Cardiac fibroblast (primary cell): Measurements from ENCODE around the gene CDC37.
A peak's percentile ranks its signal among the peaks of the same experiment; 100 is the strongest.

Experiments
- DNase-seq, 2 donors: peaks; one replicate each; pipeline versions ENCODE4 v3.0.0 to v3.0.0-alpha.2; 2010; ENCODE audit warnings: low read depth in 2 of 2
- H3K4me3 ChIP-seq, 2 donors: replicated peaks in 1 of 2; 1 replicate in 1 of 2; 2 replicates in 1 of 2; pipeline ENCODE4 v1.5.1; 2011; ENCODE audit warnings: low read depth in 2 of 2, low read length in 2 of 2, mild to moderate bottlenecking in 2 of 2, moderate library complexity in 1 of 2
- TF ChIP-seq, protein P1 (sequence below): IDR thresholded peaks from one replicate; pipeline ENCODE4 v1.5.1; 2011; ENCODE audit warnings: low read depth, mild to moderate bottlenecking, low read length, inconsistent platforms

Gene CDC37

DNA sequence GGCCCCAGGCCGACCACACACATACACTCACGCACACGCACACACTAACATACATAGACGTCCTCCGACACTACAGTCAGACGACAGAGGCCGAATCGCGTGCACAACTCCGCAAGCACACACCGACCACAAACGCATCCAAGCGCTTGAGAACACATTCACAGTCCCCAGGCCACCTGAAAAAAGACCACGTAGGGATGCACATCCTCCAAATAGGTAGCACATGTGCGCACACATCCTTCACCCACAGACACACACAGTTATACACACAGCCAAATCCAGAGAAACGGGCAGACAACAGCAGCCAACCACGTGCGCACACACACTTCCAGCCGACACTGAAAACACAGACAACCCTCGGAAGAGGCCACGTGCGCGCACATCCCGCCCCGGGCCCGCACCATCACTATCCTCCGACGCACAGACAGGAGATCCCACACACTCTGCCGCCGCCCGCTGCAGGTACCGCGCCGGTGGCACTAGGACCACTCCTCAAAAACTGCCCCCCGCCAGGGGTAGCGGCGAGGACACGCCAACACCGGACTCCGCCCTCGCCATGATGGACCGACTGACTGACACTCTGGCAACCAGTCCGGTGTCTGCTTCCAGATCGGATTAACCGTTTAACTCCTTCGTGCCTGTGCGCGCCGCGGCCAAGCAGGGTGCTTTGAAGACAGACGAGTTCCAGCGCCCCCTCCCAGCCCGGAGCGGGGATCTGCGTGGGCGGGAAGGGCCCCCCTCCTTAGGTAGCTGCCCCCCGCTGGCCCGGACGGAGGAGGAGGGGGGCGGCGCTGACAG is 16.5 kb upstream of the CDC37 start:
- peak; percentile 46 to 61 for DNase-seq
- TF ChIP-seq, protein P1, sequence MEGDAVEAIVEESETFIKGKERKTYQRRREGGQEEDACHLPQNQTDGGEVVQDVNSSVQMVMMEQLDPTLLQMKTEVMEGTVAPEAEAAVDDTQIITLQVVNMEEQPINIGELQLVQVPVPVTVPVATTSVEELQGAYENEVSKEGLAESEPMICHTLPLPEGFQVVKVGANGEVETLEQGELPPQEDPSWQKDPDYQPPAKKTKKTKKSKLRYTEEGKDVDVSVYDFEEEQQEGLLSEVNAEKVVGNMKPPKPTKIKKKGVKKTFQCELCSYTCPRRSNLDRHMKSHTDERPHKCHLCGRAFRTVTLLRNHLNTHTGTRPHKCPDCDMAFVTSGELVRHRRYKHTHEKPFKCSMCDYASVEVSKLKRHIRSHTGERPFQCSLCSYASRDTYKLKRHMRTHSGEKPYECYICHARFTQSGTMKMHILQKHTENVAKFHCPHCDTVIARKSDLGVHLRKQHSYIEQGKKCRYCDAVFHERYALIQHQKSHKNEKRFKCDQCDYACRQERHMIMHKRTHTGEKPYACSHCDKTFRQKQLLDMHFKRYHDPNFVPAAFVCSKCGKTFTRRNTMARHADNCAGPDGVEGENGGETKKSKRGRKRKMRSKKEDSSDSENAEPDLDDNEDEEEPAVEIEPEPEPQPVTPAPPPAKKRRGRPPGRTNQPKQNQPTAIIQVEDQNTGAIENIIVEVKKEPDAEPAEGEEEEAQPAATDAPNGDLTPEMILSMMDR = no peak
- peak overlapping the region; percentile 38 to 45 for H3K4me3 ChIP-seq

GRCh38 chr19:10419200-10419645 is 15.9 kb upstream of the CDC37 start:
- peak overlapping the region; percentile 17 to 32 for H3K4me3 ChIP-seq
- TF ChIP-seq, protein P1 = no peak
- no peak for DNase-seq

DNA sequence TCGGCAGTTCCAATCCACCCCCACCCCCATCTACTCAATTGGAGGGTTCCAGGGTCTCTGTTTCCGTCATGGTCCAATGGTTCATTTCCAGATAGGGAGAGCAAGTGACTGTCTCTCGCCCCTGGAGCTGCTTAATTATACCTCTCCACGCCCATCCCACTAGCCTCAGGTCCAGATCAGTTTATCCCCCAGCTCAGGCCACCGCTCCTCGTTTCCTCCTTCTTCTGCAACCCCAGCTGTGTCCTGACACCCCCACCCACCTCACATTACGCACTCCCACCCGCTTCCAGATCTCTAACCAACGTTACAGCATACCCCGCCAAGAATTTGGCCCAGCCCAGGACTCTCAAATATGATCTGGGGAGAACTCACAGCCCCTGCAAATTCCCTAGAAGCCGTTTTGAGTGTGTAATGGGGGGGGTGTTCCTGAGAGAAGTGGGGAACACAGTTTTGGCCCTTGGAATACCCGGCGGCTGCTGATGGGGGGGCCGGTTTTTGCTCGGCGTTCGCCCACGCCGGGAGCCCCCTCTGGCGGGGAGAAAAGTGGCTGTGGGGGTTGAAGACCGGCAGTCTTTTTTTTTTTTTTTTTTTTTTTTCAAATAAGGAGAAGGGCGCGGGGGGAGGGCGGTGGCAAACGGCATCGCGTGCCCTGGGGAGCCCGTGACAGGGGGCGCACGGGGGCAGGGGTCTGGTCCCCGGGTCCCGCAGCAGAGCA is 15.3 kb upstream of the CDC37 start:
- TF ChIP-seq, protein P1 = no peak
- H3K4me3 ChIP-seq = no peak overlapping the region
- DNase-seq = no peak

- TF ChIP-seq, protein P1 = no peak
- H3K4me3 ChIP-seq = no peak overlapping the region
- DNase-seq = no peak
Measured at GRCh38 chr19:10418235-10418484, 14.8 kb upstream of the CDC37 start.

- DNase-seq = no peak
- no peak overlapping the region for H3K4me3 ChIP-seq
- TF ChIP-seq, protein P1 = no peak
Measured at GRCh38 chr19:10417541-10418234, 14.3 kb upstream of the CDC37 start.

GRCh38 chr19:10416380-10417257 is 13.3 kb upstream of the CDC37 start:
- DNase-seq = peak; percentile 90 to 94
- TF ChIP-seq, protein P1 = peak; percentile 63
- H3K4me3 ChIP-seq = peak overlapping the region; percentile 63 to 68
